Keratinocyte (primary cell): ENCODE results near the gene TRPV4. TPM values are rescaled to one million over a fixed set of nuclear protein-coding genes. Genes with fewer than 3 reads are reported as not detected.

ENCODE experiments used
- DNase-seq: peaks from one replicate; pipeline ENCODE4 v3.0.0-alpha.2; 2011; ENCODE audit warnings: low read depth, missing footprints, low spot score
- FAIRE-seq: peaks from 2 replicates; lab custom pipeline; 2011; peaks lifted over from hg19 to GRCh38; lab: Jason Lieb, UNC
- H2AFZ ChIP-seq: 2 replicates; pipeline ENCODE4 v1.6.0; 2012; ENCODE audit warnings: low read length, control low read depth, inconsistent platforms; ENCODE audit not compliant: control insufficient read depth
- H3K27ac ChIP-seq: 2 replicates; pipeline ENCODE4 v1.5.1; 2011; ENCODE audit warnings: low read length; ENCODE audit not compliant: control insufficient read depth, insufficient read depth
- H3K27me3 ChIP-seq: 3 replicates; pipeline ENCODE4 v1.6.0; 2011; ENCODE audit warnings: low read length; ENCODE audit not compliant: control insufficient read depth, insufficient read depth; ENCODE audit errors: extremely low read depth
- H3K36me3 ChIP-seq, 2 experiments: 2 replicates in 1 of 2; 3 replicates in 1 of 2; pipeline ENCODE4 v1.5.1; 2011; ENCODE audit warnings: low read length in 2 of 2, mild to moderate bottlenecking in 1 of 2; ENCODE audit not compliant: control insufficient read depth in 2 of 2, insufficient read depth in 2 of 2; ENCODE audit errors: extremely low read depth in 1 of 2
- H3K4me1 ChIP-seq: 3 replicates; pipeline ENCODE4 v1.5.1; 2011; ENCODE audit warnings: low read length; ENCODE audit not compliant: control insufficient read depth, insufficient read depth; ENCODE audit errors: extremely low read depth
- H3K4me2 ChIP-seq: 3 replicates; pipeline ENCODE4 v1.6.0; 2011; ENCODE audit warnings: low read depth, low read length; ENCODE audit not compliant: control insufficient read depth, insufficient read depth; ENCODE audit errors: extremely low read depth
- H3K4me3 ChIP-seq, 3 experiments: fragments of 200-600 bp in 1 of 3; sonication (generic) in 1 of 3; 2 replicates in 2 of 3; 3 replicates in 1 of 3; pipeline ENCODE4 v1.5.1; 2011 to 2016; ENCODE audit warnings: low read length in 3 of 3, mild to moderate bottlenecking in 3 of 3, control low read depth in 2 of 3, inconsistent platforms in 1 of 3, low read depth in 1 of 3, mixed read lengths in 1 of 3, mixed run types in 1 of 3, moderate library complexity in 1 of 3; ENCODE audit not compliant: control insufficient read depth in 2 of 3, insufficient read depth in 2 of 3; ENCODE audit errors: extremely low read depth in 1 of 3
- H3K79me2 ChIP-seq: 2 replicates; pipeline ENCODE4 v1.6.0; 2012; ENCODE audit warnings: low read length; ENCODE audit not compliant: control insufficient read depth, insufficient read depth
- H3K9ac ChIP-seq: 3 replicates; pipeline ENCODE4 v1.6.0; 2011; ENCODE audit warnings: low read length; ENCODE audit not compliant: control insufficient read depth, insufficient read depth; ENCODE audit errors: extremely low read depth
- H3K9me1 ChIP-seq: 3 replicates; pipeline ENCODE4 v1.6.0; 2011; ENCODE audit warnings: low read length; ENCODE audit not compliant: control insufficient read depth, insufficient read depth; ENCODE audit errors: extremely low read depth
- H3K9me3 ChIP-seq: 2 replicates; pipeline ENCODE4 v1.5.1; 2012; ENCODE audit warnings: low read depth, low read length; ENCODE audit not compliant: control insufficient read depth
- H4K20me1 ChIP-seq: 3 replicates; pipeline ENCODE4 v1.6.0; 2011; ENCODE audit warnings: low read length; ENCODE audit not compliant: control insufficient read depth, insufficient read depth; ENCODE audit errors: extremely low read depth
- CTCF ChIP-seq, 3 experiments: IDR thresholded peaks in 1 of 3; conservative IDR thresholded peaks in 1 of 3; optimal IDR thresholded peaks in 1 of 3; 2 replicates in 2 of 3; 3 replicates in 1 of 3; pipeline versions ENCODE3 to v1.5.1; 2011; ENCODE audit warnings: low read length in 3 of 3, mild to moderate bottlenecking in 3 of 3, moderate library complexity in 2 of 3, control low read depth in 1 of 3, inconsistent platforms in 1 of 3; ENCODE audit not compliant: insufficient read depth in 2 of 3; ENCODE audit errors: extremely low read depth in 1 of 3
- EZH2 ChIP-seq: IDR thresholded peaks from one replicate; pipeline ENCODE4 v1.6.1; 2012; ENCODE audit warnings: inconsistent platforms, mild to moderate bottlenecking, low read length, moderate library complexity
- dilution Hi-C: fragments of 300-500 bp; cut with MboI; formaldehyde crosslinking; loops from one replicate; pipeline ENCODE4 v1.7.0; 2020; ENCODE audit warnings: low sequenced_read_pairs; ENCODE audit not compliant: extremely low pct_ligation_motif_present
- polyA plus RNA-seq, 5 experiments: library from polyadenylated mRNA; depleted of rRNA in 3 of 5; stranded (reverse) in 3 of 5; stranded (forward) in 1 of 5; unstranded in 1 of 5; fragments of >200 nt; gene quantifications; 1 replicate in 1 of 5; 2 replicates in 3 of 5; 3 replicates in 1 of 5; pipeline versions ENCODE4 v1.2.1 to v1.2.3, GENCODE V29; 2011 to 2012; ENCODE audit warnings: missing spikeins in 2 of 5, low read depth in 1 of 5, low replicate concordance in 1 of 5

Gene TRPV4
- polyA plus RNA-seq, 1 donor (not counting 4 experiments of a cell fraction or from before 2014, with no cell fraction given) = 0.46 TPM

GRCh38 chr12:109839444-109839843 lies 6.2 kb upstream of the TRPV4 start:
- no peak overlapping the region for H3K9ac ChIP-seq
- H4K20me1 ChIP-seq = no peaks in the 10 kb centered on the region
- no peaks in the 10 kb centered on the region for H3K9me3 ChIP-seq
- H3K4me1 ChIP-seq = peaks cover 10% of the 10 kb centered on the region
- no peaks in the 10 kb centered on the region for H3K79me2 ChIP-seq
- FAIRE-seq (no peak), DNase-seq (no peak)
- no peaks in the 10 kb centered on the region for H3K27me3 ChIP-seq
- no peak overlapping the region for H3K27ac ChIP-seq
- H3K36me3 ChIP-seq = no peaks in the 10 kb centered on the region
- H3K9me1 ChIP-seq = no peaks in the 10 kb centered on the region
- H3K4me2 ChIP-seq = no peak overlapping the region
- no peak overlapping the region for H2AFZ ChIP-seq
- no peak overlapping the region for H3K4me3 ChIP-seq
- no peak for TF ChIP-seq CTCF (optimal IDR thresholded peaks at IDR 0.05 in 1 of 3, IDR thresholded peaks at IDR 0.05 in 1 of 3, conservative IDR thresholded peaks at IDR 0.05 in 1 of 3; ENCODE audit: extremely low read depth in 1 of 3, insufficient read depth in 2 of 3, low read length in 3 of 3)
- dilution Hi-C loops = no loop called here

GRCh38 chr12:109836916-109837315 lies 3.7 kb upstream of the TRPV4 start:
- no peak overlapping the region for H3K4me2 ChIP-seq
- H3K27me3 ChIP-seq = peaks cover 10% of the 10 kb centered on the region
- peaks cover 10% of the 10 kb centered on the region for H3K4me1 ChIP-seq
- H3K9me1 ChIP-seq = no peaks in the 10 kb centered on the region
- DNase-seq = no peak
- no peak overlapping the region for H3K9ac ChIP-seq
- H2AFZ ChIP-seq = no peak overlapping the region
- H3K79me2 ChIP-seq = no peaks in the 10 kb centered on the region
- no peak overlapping the region for H3K27ac ChIP-seq
- no peaks in the 10 kb centered on the region for H3K9me3 ChIP-seq
- TF ChIP-seq CTCF (optimal IDR thresholded peaks at IDR 0.05 in 1 of 3, IDR thresholded peaks at IDR 0.05 in 1 of 3, conservative IDR thresholded peaks at IDR 0.05 in 1 of 3; ENCODE audit: extremely low read depth in 1 of 3, insufficient read depth in 2 of 3, low read length in 3 of 3) (no peak), EZH2 (no peak)
- no peak overlapping the region for H3K4me3 ChIP-seq
- dilution Hi-C loops = no loop called here
- FAIRE-seq = no peak
- no peaks in the 10 kb centered on the region for H4K20me1 ChIP-seq
- H3K36me3 ChIP-seq = no peaks in the 10 kb centered on the region
